PFSK-1 (cell line): ENCODE measurements around the gene CHST3.

Experiments used
- FOXP2 ChIP-seq: optimal IDR thresholded peaks from 2 replicates; pipeline ENCODE3; 2011; ENCODE audit warnings: borderline replicate concordance, control low read depth, inconsistent platforms; ENCODE audit not compliant: insufficient read depth; ENCODE audit errors: extremely low read length, extremely low read depth
- POLR2AphosphoS5 ChIP-seq: IDR thresholded peaks from 2 replicates; pipeline ENCODE4 v1.6.1; 2012; ENCODE audit warnings: low read depth, mild to moderate bottlenecking, control low read depth, low read length, moderate library complexity
- SIN3A ChIP-seq: IDR thresholded peaks from 2 replicates; pipeline ENCODE4 v1.6.1; 2012; ENCODE audit warnings: mild to moderate bottlenecking, low read length, moderate library complexity, borderline replicate concordance; ENCODE audit not compliant: insufficient read depth
- TAF1 ChIP-seq: IDR thresholded peaks from 2 replicates; pipeline ENCODE4 v1.6.1; 2012; ENCODE audit warnings: low read length, control low read depth, borderline replicate concordance; ENCODE audit not compliant: insufficient read depth
- TF ChIP-seq, protein P1 (sequence below), 2 experiments: IDR thresholded peaks; 2 replicates each; pipeline versions ENCODE4 v1.6.1 to v1.8.0; 2011 to 2012; ENCODE audit warnings: low read depth in 2 of 2, low read length in 2 of 2, control low read depth in 1 of 2, inconsistent platforms in 1 of 2, mild to moderate bottlenecking in 1 of 2, moderate library complexity in 1 of 2; ENCODE audit not compliant: insufficient read depth in 1 of 2

DNA sequence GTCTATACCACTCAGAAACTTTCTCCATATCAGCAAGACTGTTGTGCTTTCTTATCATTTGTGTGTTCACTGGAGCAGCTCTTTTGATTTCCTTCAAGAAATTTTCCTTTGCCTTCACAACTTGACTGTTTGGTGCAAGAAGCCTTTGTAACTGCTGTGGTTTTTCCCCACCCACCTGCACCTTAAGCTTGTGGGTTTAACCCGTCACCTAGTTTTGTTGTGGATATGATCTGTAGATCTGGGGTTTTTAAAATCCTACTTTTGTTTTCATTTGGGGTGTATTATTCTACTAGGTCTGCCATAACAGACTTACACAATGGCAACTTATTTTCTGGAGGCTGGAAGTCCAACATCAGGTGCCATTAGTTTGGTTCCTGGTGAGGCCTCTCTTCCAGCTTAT, 30.5 kb upstream of the CHST3 start:
- TF ChIP-seq POLR2AphosphoS5, result no peak
- no peak for TF ChIP-seq SIN3A
- TF ChIP-seq TAF1, result no peak
- TF ChIP-seq, protein P1, sequence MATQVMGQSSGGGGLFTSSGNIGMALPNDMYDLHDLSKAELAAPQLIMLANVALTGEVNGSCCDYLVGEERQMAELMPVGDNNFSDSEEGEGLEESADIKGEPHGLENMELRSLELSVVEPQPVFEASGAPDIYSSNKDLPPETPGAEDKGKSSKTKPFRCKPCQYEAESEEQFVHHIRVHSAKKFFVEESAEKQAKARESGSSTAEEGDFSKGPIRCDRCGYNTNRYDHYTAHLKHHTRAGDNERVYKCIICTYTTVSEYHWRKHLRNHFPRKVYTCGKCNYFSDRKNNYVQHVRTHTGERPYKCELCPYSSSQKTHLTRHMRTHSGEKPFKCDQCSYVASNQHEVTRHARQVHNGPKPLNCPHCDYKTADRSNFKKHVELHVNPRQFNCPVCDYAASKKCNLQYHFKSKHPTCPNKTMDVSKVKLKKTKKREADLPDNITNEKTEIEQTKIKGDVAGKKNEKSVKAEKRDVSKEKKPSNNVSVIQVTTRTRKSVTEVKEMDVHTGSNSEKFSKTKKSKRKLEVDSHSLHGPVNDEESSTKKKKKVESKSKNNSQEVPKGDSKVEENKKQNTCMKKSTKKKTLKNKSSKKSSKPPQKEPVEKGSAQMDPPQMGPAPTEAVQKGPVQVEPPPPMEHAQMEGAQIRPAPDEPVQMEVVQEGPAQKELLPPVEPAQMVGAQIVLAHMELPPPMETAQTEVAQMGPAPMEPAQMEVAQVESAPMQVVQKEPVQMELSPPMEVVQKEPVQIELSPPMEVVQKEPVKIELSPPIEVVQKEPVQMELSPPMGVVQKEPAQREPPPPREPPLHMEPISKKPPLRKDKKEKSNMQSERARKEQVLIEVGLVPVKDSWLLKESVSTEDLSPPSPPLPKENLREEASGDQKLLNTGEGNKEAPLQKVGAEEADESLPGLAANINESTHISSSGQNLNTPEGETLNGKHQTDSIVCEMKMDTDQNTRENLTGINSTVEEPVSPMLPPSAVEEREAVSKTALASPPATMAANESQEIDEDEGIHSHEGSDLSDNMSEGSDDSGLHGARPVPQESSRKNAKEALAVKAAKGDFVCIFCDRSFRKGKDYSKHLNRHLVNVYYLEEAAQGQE (IDR thresholded peaks at IDR 0.05; ENCODE audit: insufficient read depth in 1 of 2, low read depth in 2 of 2, low read length in 2 of 2), result no peak
- TF ChIP-seq FOXP2, result no peak
